HFF-Myc (cell line): Measurements from ENCODE around the gene TGDS.

Experiments
- DNase-seq: peaks from one replicate; pipeline ENCODE4 v3.0.0-alpha.2; 2011; ENCODE audit warnings: low read depth; ENCODE audit errors: extremely low read depth
- H3K4me3 ChIP-seq: replicated peaks from 2 replicates; pipeline ENCODE4 v1.5.1; 2011; ENCODE audit warnings: low read depth, mild to moderate bottlenecking, control low read depth, low read length
- TF ChIP-seq, protein P1 (sequence below): IDR thresholded peaks from 2 replicates; pipeline ENCODE4 v1.5.1; 2012; ENCODE audit warnings: mild to moderate bottlenecking, low read depth, low read length, control low read depth; ENCODE audit errors: missing control alignments

The TGDS gene

GRCh38 chr13:94630858-94631257 is 34.9 kb upstream of the TGDS start:
- TF ChIP-seq, protein P1, sequence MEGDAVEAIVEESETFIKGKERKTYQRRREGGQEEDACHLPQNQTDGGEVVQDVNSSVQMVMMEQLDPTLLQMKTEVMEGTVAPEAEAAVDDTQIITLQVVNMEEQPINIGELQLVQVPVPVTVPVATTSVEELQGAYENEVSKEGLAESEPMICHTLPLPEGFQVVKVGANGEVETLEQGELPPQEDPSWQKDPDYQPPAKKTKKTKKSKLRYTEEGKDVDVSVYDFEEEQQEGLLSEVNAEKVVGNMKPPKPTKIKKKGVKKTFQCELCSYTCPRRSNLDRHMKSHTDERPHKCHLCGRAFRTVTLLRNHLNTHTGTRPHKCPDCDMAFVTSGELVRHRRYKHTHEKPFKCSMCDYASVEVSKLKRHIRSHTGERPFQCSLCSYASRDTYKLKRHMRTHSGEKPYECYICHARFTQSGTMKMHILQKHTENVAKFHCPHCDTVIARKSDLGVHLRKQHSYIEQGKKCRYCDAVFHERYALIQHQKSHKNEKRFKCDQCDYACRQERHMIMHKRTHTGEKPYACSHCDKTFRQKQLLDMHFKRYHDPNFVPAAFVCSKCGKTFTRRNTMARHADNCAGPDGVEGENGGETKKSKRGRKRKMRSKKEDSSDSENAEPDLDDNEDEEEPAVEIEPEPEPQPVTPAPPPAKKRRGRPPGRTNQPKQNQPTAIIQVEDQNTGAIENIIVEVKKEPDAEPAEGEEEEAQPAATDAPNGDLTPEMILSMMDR: no peak
- H3K4me3 ChIP-seq: no peak overlapping the region

GRCh38 chr13:94623316-94623715 is 27.4 kb upstream of the TGDS start:
- TF ChIP-seq, protein P1: no peak
- no peak for DNase-seq
- no peak overlapping the region for H3K4me3 ChIP-seq

More at GRCh38 chr13:94630858-94631257, 34.9 kb upstream of the TGDS start:
- DNase-seq: no peak

- TF ChIP-seq, protein P1: no peak
- DNase-seq: no peak
- H3K4me3 ChIP-seq: no peak overlapping the region
Measured at GRCh38 chr13:94622344-94622743, 26.4 kb upstream of the TGDS start.

- no peak for DNase-seq
- H3K4me3 ChIP-seq: no peak overlapping the region
- TF ChIP-seq, protein P1: peak; percentile 75
Measured at GRCh38 chr13:94620286-94620896, 24.4 kb upstream of the TGDS start.

DNA sequence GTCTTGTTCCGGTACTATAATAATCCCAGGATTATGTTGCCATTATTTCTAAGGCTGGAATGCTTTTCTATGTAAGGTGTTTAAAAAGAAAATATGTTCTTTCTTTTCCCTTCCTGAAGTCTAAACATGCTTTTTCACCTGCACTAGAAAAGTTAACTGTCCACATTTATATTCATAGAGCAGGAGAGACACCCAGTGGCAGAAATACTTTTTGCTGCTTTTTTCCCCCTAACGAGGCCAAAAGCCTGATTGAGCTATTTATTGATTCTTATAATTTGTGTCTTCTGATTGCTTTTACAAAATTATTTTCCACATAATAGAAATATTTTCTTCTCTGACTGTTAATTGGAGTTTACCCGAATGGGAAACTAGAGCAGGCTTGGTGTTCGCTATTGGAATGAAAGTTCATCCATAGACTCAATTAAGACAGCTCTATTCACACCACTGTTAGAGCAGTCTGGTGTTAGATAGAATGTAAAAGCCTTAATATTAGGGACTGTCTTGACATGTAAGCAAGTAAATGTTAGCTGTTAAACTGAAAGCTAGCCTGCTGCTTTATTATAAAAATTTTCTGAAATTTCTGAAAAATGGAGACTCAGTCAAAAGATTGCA is 21.5 kb upstream of the TGDS start:
- TF ChIP-seq, protein P1: peak; percentile 48
- no peak for DNase-seq
- H3K4me3 ChIP-seq: no peak overlapping the region

DNA sequence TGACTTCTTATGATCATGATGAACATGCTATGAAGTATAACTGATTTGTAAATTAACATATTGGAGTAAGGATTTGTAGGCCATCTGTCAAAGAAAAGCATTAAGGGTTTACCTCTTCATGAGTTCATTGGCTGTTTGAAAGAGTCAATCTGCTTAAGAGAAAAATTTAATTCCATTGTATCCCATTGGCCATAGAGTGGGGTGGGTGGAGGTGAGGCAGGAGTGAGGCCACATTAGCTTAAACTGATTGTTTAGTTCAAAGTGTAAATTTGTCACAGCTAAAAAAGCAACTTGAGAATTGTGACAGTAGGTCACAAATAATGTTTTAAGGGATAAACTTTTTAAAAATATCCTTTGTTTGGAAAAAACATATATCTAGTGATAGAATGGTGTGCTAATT is 17.1 kb upstream of the TGDS start:
- no peak overlapping the region for H3K4me3 ChIP-seq
- no peak for DNase-seq
- TF ChIP-seq, protein P1: no peak
